ENCODE results near the gene MED12L.

Gene MED12L

DNA sequence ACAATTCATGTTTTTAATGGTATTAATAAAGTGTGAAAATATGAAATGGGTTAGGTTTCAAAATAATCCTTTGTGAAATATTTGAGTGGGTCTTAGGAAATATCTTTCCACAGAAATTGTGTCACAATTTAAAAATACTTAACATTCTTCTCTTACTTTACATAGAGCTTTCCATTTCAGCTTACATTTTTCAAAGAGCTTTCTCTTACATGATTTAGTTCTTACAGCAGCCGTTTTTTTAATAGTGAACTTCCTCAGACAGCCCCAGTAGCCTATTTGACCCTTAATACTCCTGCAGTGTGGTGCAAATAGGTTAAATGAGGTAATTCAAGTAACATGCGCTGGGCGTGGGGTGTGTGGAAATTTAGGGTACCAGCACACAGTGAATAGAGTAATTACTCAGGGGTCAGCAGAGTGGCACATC lies 277.3 kb downstream of the MED12L start:
- DNase-seq (ENCODE audit: low read depth in 1 of 2, low spot score in 1 of 2) = peak; percentile 75 to 77
- TF ChIP-seq POLR2AphosphoS5 (IDR thresholded peaks at IDR 0.05; ENCODE audit: low read depth) = no peak
- no peak; the same call in 1 of the 2 replicates for TF ChIP-seq SPI1 (IDR thresholded peaks at IDR 0.05; ENCODE audit: borderline replicate concordance, low read depth)
- no peak for TF ChIP-seq GABPA (IDR thresholded peaks at IDR 0.05; ENCODE audit: low read depth)
- no peak for TF ChIP-seq CTCF (IDR thresholded peaks at IDR 0.05; ENCODE audit: insufficient read depth, low read length)
- Histone ChIP-seq H3K4me3 (replicated peaks; ENCODE audit: insufficient read depth, low read length) (no peak overlapping the region), H3K27me3 (ENCODE audit: insufficient read depth, poor library complexity, severe bottlenecking) (no peaks in the 10 kb centered on the region), H3K27ac (replicated peaks) (peak overlapping the region; percentile 32)

GRCh38 chr3:151366993-151367392 lies 281.5 kb downstream of the MED12L start:
- TF ChIP-seq POLR2AphosphoS5 (IDR thresholded peaks at IDR 0.05; ENCODE audit: low read depth) (no peak), CTCF (IDR thresholded peaks at IDR 0.05; ENCODE audit: insufficient read depth, low read length) (no peak), GABPA (IDR thresholded peaks at IDR 0.05; ENCODE audit: low read depth) (no peak), SPI1 (IDR thresholded peaks at IDR 0.05; ENCODE audit: borderline replicate concordance, low read depth) (no peak)
- TF ChIP-seq, protein P1, sequence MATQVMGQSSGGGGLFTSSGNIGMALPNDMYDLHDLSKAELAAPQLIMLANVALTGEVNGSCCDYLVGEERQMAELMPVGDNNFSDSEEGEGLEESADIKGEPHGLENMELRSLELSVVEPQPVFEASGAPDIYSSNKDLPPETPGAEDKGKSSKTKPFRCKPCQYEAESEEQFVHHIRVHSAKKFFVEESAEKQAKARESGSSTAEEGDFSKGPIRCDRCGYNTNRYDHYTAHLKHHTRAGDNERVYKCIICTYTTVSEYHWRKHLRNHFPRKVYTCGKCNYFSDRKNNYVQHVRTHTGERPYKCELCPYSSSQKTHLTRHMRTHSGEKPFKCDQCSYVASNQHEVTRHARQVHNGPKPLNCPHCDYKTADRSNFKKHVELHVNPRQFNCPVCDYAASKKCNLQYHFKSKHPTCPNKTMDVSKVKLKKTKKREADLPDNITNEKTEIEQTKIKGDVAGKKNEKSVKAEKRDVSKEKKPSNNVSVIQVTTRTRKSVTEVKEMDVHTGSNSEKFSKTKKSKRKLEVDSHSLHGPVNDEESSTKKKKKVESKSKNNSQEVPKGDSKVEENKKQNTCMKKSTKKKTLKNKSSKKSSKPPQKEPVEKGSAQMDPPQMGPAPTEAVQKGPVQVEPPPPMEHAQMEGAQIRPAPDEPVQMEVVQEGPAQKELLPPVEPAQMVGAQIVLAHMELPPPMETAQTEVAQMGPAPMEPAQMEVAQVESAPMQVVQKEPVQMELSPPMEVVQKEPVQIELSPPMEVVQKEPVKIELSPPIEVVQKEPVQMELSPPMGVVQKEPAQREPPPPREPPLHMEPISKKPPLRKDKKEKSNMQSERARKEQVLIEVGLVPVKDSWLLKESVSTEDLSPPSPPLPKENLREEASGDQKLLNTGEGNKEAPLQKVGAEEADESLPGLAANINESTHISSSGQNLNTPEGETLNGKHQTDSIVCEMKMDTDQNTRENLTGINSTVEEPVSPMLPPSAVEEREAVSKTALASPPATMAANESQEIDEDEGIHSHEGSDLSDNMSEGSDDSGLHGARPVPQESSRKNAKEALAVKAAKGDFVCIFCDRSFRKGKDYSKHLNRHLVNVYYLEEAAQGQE (IDR thresholded peaks at IDR 0.05; ENCODE audit: insufficient replicate concordance, low read depth) = no peak
- Histone ChIP-seq H3K4me3 (replicated peaks; ENCODE audit: insufficient read depth, low read length) (no peak overlapping the region), H3K27me3 (ENCODE audit: insufficient read depth, poor library complexity, severe bottlenecking) (no peaks in the 10 kb centered on the region), H3K27ac (replicated peaks) (no peak overlapping the region)
- no peak for DNase-seq (ENCODE audit: low read depth in 1 of 2, low spot score in 1 of 2)

DNA sequence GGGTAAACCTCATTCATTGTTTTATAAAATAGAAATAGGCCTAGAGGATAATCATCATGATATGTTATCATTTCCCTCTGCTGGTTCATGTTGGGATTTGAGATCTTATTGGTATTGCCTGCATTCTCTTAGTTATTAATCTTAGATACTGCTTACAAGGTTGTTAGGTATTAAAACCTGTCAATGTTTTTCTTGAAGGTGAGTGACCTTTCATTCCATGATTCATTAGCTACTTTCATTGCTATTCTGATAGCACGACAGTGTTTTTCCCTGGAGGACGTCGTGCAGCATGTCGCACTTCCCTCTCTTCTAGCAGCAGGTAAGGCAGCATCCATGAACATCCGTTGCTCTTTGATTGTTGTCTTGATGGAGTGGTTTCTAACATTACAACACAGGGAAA lies 282.0 kb downstream of the MED12L start:
- no peaks in the 10 kb centered on the region for H3K27me3 ChIP-seq (ENCODE audit: insufficient read depth, poor library complexity, severe bottlenecking)
- H3K27ac ChIP-seq (replicated peaks) = no peak overlapping the region
- TF ChIP-seq, protein P1 (IDR thresholded peaks at IDR 0.05; ENCODE audit: insufficient replicate concordance, low read depth) = no peak
- TF ChIP-seq SPI1 (IDR thresholded peaks at IDR 0.05; ENCODE audit: borderline replicate concordance, low read depth) (no peak), CTCF (IDR thresholded peaks at IDR 0.05; ENCODE audit: insufficient read depth, low read length) (no peak), GABPA (IDR thresholded peaks at IDR 0.05; ENCODE audit: low read depth) (no peak), POLR2AphosphoS5 (IDR thresholded peaks at IDR 0.05; ENCODE audit: low read depth) (no peak)
- DNase-seq (ENCODE audit: low read depth in 1 of 2, low spot score in 1 of 2) = no peak
- H3K4me3 ChIP-seq (replicated peaks; ENCODE audit: insufficient read depth, low read length) = no peak overlapping the region

DNA sequence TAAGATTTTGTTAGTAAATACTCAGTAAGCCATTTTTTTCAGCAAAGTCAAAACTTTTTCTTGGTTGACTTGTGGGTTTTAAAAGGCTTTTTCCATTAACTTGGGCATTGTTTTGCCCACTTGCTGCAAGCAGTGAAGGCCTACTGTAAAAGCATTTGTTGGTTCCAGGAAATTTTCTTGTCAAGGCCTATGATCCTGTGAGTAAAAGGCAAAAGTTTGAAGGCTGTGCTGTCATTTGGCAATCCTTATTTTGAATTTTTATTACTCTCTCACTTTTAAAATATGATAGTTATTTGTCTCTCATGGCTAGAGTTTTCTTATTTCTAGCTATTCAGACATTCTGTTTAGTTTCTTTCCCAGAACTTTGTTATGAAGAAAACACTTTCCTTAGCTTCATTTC lies 286.1 kb downstream of the MED12L start:
- Histone ChIP-seq H3K27ac (replicated peaks) (no peak overlapping the region), H3K27me3 (ENCODE audit: insufficient read depth, poor library complexity, severe bottlenecking) (no peaks in the 10 kb centered on the region), H3K4me3 (replicated peaks; ENCODE audit: insufficient read depth, low read length) (no peak overlapping the region)
- no peak for TF ChIP-seq SPI1 (IDR thresholded peaks at IDR 0.05; ENCODE audit: borderline replicate concordance, low read depth)
- no peak for TF ChIP-seq GABPA (IDR thresholded peaks at IDR 0.05; ENCODE audit: low read depth)
- TF ChIP-seq POLR2AphosphoS5 (IDR thresholded peaks at IDR 0.05; ENCODE audit: low read depth) = no peak
- TF ChIP-seq, protein P1 (IDR thresholded peaks at IDR 0.05; ENCODE audit: insufficient replicate concordance, low read depth) = no peak
- no peak for TF ChIP-seq CTCF (IDR thresholded peaks at IDR 0.05; ENCODE audit: insufficient read depth, low read length)
- DNase-seq (ENCODE audit: low read depth in 1 of 2, low spot score in 1 of 2) = no peak
